ENCODE results near the gene AQP11.

GRCh38 chr11:77589521-77590193 is at the start of gene AQP11:
- TF ChIP-seq EZH2 (IDR thresholded peaks at IDR 0.05; ENCODE audit: insufficient read depth, poor library complexity, severe bottlenecking) (no peak), EZH2phosphoT487 (IDR thresholded peaks at IDR 0.05; ENCODE audit: insufficient read depth, low read depth) (no peak)
